Rectal smooth muscle tissue (tissue), 1 donor: ENCODE results near the gene MPDU1.
A peak's percentile ranks its signal among the peaks of the same experiment; 100 is the strongest.

ENCODE experiments used
- H3K27ac ChIP-seq: one replicate; pipeline ENCODE4 v1.7.0; 2013; ENCODE audit warnings: low read depth, low read length, inconsistent platforms
- H3K27me3 ChIP-seq: one replicate; pipeline ENCODE4 v1.7.0; 2013; ENCODE audit warnings: low read length; ENCODE audit not compliant: control insufficient read depth, insufficient read depth
- H3K36me3 ChIP-seq: one replicate; pipeline ENCODE4 v1.7.0; 2013; ENCODE audit warnings: low read length; ENCODE audit not compliant: control insufficient read depth, insufficient read depth
- H3K4me1 ChIP-seq: one replicate; pipeline ENCODE4 v1.7.0; 2013; ENCODE audit warnings: low read length; ENCODE audit not compliant: control insufficient read depth, insufficient read depth
- H3K4me3 ChIP-seq: one replicate; pipeline ENCODE4 v1.7.0; 2013; ENCODE audit warnings: low read length
- H3K9ac ChIP-seq: one replicate; pipeline ENCODE4 v1.7.0; 2013; ENCODE audit warnings: low read length

MPDU1 gene

DNA sequence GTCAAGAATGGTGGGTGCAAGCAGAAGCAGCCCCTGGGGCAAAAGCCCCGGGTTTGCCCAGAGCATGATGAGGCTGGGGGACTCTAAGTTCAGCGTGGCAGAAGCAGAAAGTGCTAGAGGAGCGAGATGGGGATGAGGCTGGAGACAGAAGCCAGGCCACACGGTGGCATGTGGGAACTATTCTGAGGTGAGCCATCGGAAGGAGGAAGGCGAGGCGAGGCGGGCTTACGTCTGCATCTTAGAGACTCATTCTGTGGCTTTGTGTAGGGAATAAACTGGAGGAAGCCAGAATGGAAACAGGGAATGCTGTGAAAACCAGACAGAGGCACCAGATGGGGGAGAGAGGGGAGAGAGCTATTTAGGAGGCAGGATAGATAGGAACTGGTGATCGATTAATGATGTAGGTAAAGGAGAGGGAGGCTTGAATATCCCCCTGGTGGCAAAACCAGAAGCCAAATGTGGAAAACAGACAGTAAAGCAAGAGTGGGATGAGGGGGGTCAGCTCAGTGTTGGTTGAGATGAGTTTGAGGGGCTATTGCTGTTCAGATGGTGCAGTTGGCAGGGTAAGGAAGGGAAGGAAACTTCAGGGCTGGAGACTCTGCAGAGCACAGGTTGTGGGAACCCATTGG, 28.2 kb upstream of the MPDU1 start:
- H3K27ac ChIP-seq: no peak overlapping the region
- no peak overlapping the region for H3K9ac ChIP-seq
- no peaks in the 10 kb centered on the region for H3K27me3 ChIP-seq
- peaks cover 26% of the 10 kb centered on the region for H3K4me1 ChIP-seq
- no peak overlapping the region for H3K4me3 ChIP-seq
- H3K36me3 ChIP-seq: peaks cover 6% of the 10 kb centered on the region

- no peaks in the 10 kb centered on the region for H3K27me3 ChIP-seq
- no peak overlapping the region for H3K4me3 ChIP-seq
- H3K4me1 ChIP-seq: peaks cover 30% of the 10 kb centered on the region
- peak overlapping the region; percentile 99 for H3K27ac ChIP-seq
- peaks cover 6% of the 10 kb centered on the region for H3K36me3 ChIP-seq
- H3K9ac ChIP-seq: no peak overlapping the region
These were observed 27.0 kb upstream of the MPDU1 start for GRCh38 chr17:7556627-7557026.

GRCh38 chr17:7557147-7557764, 26.4 kb upstream of the MPDU1 start:
- Histone ChIP-seq H3K27ac (peak overlapping the region; percentile 99), H3K9ac (peak overlapping the region; percentile 75), H3K4me1 (peaks cover 30% of the 10 kb centered on the region), H3K27me3 (no peaks in the 10 kb centered on the region), H3K4me3 (peak overlapping the region; percentile 66), H3K36me3 (peaks cover 6% of the 10 kb centered on the region)

GRCh38 chr17:7557775-7558543, 25.7 kb upstream of the MPDU1 start:
- H3K27me3 ChIP-seq: no peaks in the 10 kb centered on the region
- H3K27ac ChIP-seq: peak overlapping the region; percentile 99
- peaks cover 37% of the 10 kb centered on the region for H3K4me1 ChIP-seq
- peak overlapping the region; percentile 66 for H3K4me3 ChIP-seq
- H3K9ac ChIP-seq: peak overlapping the region; percentile 75
- H3K36me3 ChIP-seq: peaks cover 3% of the 10 kb centered on the region

GRCh38 chr17:7558544-7559319, 24.9 kb upstream of the MPDU1 start, which contains the start of gene TNFSF13:
Gene TNFSF13 (plus strand): TSS chr17:7558750. CDS start chr17:7559040, 290 bp downstream.
- peak within 1 kb of the TSS; percentile 66 for H3K4me3 ChIP-seq
- peaks cover 38% of the 10 kb centered on the region for H3K4me1 ChIP-seq
- H3K36me3 ChIP-seq: peaks cover 3% of the 10 kb centered on the region
- peak within 1 kb of the TSS; percentile 99 for H3K27ac ChIP-seq
- H3K9ac ChIP-seq: peak within 1 kb of the TSS; percentile 75
- no peaks in the 10 kb centered on the region for H3K27me3 ChIP-seq

DNA sequence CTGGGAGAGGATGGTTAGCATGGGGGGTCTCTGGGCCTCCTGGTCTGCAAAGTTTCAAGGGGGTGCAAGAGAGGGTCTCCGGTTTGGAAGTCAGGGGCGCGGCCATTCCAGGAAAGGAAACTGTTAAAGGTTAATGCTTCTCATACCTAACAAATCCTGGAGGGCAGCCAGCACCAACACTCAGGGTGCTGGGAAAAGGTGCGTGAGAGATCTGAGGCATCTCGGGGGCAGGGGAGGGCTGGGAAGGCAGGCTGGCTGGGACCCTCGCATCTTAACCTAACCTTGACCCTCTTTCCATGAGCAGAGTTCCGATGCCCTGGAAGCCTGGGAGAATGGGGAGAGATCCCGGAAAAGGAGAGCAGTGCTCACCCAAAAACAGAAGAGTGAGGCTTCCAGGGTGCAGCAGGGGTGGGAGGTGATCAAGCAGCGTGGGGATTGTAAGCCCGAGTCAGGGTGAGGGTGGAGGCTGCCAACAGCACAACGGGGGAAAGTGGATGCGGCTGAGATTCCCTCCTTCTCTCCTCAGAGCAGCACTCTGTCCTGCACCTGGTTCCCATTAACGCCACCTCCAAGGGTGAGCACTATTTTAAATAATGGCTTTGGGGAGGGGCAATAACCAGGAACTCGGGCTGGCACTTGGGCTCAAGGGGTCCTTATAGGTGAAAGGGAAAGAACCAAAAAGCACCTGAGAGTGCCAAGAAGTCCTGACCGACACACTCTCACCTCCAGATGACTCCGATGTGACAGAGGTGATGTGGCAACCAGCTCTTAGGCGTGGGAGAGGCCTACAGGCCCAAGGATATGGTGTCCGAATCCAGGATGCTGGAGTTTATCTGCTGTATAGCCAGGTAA, 24.1 kb upstream of the MPDU1 start:
- peak overlapping the region; percentile 99 for H3K27ac ChIP-seq
- H3K4me3 ChIP-seq: peak overlapping the region; percentile 66
- H3K4me1 ChIP-seq: peaks cover 40% of the 10 kb centered on the region
- H3K36me3 ChIP-seq: peaks cover 4% of the 10 kb centered on the region
- no peak overlapping the region for H3K9ac ChIP-seq
- no peaks in the 10 kb centered on the region for H3K27me3 ChIP-seq

- peak overlapping the region; percentile 33 for H3K9ac ChIP-seq
- H3K27me3 ChIP-seq: no peaks in the 10 kb centered on the region
- H3K4me3 ChIP-seq: peak overlapping the region; percentile 66
- peak overlapping the region; percentile 99 for H3K27ac ChIP-seq
- H3K36me3 ChIP-seq: peaks cover 13% of the 10 kb centered on the region
- peaks cover 40% of the 10 kb centered on the region for H3K4me1 ChIP-seq
These were observed 23.3 kb upstream of the MPDU1 start for GRCh38 chr17:7560172-7561027.

DNA sequence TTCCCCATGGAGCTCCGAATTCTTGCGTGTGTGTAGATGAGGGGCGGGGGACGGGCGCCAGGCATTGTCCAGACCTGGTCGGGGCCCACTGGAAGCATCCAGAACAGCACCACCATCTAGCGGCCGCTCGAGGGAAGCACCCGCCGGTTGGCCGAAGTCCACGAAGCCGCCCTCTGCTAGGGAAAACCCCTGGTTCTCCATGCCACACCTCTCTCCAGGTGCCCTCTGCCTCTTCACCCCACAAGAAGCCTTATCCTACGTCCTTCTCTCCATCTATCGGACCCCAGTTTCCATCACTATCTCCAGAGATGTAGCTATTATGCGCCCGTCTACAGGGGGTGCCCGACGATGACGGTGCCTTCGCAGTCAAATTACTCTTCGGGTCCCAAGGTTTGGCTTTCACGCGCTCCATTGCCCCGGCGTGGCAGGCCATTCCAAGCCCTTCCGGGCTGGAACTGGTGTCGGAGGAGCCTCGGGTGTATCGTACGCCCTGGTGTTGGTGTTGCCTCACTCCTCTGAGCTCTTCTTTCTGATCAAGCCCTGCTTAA, 22.6 kb upstream of the MPDU1 start:
- Histone ChIP-seq H3K4me3 (peak overlapping the region; percentile 82), H3K36me3 (peaks cover 15% of the 10 kb centered on the region), H3K4me1 (peaks cover 40% of the 10 kb centered on the region), H3K9ac (peak overlapping the region; percentile 12), H3K27ac (peak overlapping the region; percentile 99), H3K27me3 (no peaks in the 10 kb centered on the region)

DNA sequence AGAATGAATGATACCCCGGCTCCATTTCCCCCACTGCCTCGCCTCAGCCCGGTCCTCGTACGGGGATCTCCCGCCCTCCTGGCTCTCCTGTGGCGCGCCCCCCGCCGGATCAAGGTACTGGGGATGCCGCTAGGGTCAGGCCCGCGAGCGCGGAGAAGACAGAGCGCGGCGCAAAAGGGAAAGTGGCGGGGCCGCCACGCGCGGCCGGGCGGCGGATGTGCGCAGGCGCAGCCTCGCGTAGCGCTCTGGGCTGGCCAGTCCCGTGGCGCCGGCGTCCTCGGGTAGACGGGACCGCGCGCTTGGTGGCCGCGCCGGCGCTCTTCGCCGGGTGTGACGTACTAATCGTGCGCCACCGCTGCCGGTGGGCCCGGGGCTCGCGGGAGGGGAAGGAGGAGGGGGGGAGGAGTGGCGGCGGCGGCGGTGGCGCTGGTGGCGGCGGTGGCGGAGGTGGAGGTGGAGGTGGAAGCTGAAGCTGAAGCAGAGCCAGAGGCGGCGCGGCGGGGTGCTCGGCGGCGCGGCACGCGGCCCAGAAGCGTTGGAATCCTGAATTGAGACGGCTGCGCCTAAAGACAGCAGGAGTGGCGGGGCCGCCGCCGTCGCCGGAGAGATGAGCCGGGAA, 22.0 kb upstream of the MPDU1 start, which contains the start of gene SENP3:
Gene SENP3 (plus strand): TSS at position 331 of the 619 bp plus-strand sequence. CDS start 1,158 bp downstream, outside the sequence.
- Histone ChIP-seq H3K36me3 (peaks cover 15% of the 10 kb centered on the region), H3K27me3 (no peaks in the 10 kb centered on the region), H3K9ac (peak within 1 kb of the TSS; percentile 33), H3K27ac (peak within 1 kb of the TSS; percentile 99), H3K4me3 (peak within 1 kb of the TSS; percentile 82), H3K4me1 (peaks cover 40% of the 10 kb centered on the region)

DNA sequence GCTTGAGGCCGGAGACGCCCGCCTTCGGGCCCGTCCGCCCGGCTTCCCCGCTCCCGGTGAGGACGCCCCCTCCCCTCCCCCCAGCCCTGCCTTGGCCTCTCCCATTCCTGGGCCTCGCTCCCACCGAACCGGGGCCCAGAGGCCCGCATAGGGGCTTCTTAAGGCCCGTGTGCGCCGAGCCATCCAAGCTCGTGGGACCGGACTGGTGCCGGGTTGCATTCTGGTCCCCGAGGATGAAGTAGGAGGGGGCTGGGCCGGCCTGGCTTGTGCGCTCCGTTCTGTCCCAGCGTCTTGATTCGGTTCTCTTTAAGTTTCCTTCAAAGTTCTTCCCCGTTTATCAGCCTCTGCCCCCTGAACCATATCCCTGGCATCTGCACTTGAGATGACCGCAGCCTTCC, 21.4 kb upstream of the MPDU1 start:
- Histone ChIP-seq H3K4me1 (peaks cover 40% of the 10 kb centered on the region), H3K27ac (peak overlapping the region; percentile 87), H3K27me3 (no peaks in the 10 kb centered on the region), H3K9ac (peak overlapping the region; percentile 2), H3K36me3 (peaks cover 19% of the 10 kb centered on the region), H3K4me3 (peak overlapping the region; percentile 79)
